ENCODE data around the gene COX4I1. TPM values are rescaled to one million over a fixed set of nuclear protein-coding genes. Genes with fewer than 3 reads are reported as not detected.

Gene COX4I1
- total RNA-seq, 1 donor from 2014 or later: 349 TPM

- DNase-seq (ENCODE audit: low read depth): no peak
Observed at GRCh38 chr16:85840801-85841200, 41.3 kb downstream of the COX4I1 start.

GRCh38 chr16:85842435-85842834 lies 42.9 kb downstream of the COX4I1 start:
- no peak for DNase-seq (ENCODE audit: low read depth)

GRCh38 chr16:85842848-85843247 lies 43.4 kb downstream of the COX4I1 start:
- DNase-seq (ENCODE audit: low read depth): no peak

GRCh38 chr16:85843471-85844168 lies 44.1 kb downstream of the COX4I1 start:
- DNase-seq (ENCODE audit: low read depth): no peak

- DNase-seq (ENCODE audit: low read depth): no peak
Observed at GRCh38 chr16:85844169-85844481, 44.6 kb downstream of the COX4I1 start.

- DNase-seq (ENCODE audit: low read depth): no peak
Observed at GRCh38 chr16:85844786-85845185, 45.3 kb downstream of the COX4I1 start.

GRCh38 chr16:85845266-85845665 lies 45.8 kb downstream of the COX4I1 start:
- no peak for DNase-seq (ENCODE audit: low read depth)

- no peak for DNase-seq (ENCODE audit: low read depth)
Observed at GRCh38 chr16:85846461-85846860, 47.0 kb downstream of the COX4I1 start.

GRCh38 chr16:85847036-85847435 lies 47.5 kb downstream of the COX4I1 start:
- DNase-seq (ENCODE audit: low read depth): no peak

GRCh38 chr16:85847681-85848601 lies 48.4 kb downstream of the COX4I1 start:
- DNase-seq (ENCODE audit: low read depth): no peak

- DNase-seq (ENCODE audit: low read depth): no peak
Observed at GRCh38 chr16:85848986-85849385, 49.5 kb downstream of the COX4I1 start.

- no peak for DNase-seq (ENCODE audit: low read depth)
Observed at GRCh38 chr16:85849388-85849787, 49.9 kb downstream of the COX4I1 start.

- no peak for DNase-seq (ENCODE audit: low read depth)
Observed at GRCh38 chr16:85850344-85850880, 50.9 kb downstream of the COX4I1 start.

- no peak for DNase-seq (ENCODE audit: low read depth)
Observed at GRCh38 chr16:85851034-85851785, 51.7 kb downstream of the COX4I1 start.

GRCh38 chr16:85853547-85854545 lies 54.4 kb downstream of the COX4I1 start:
- no peak for DNase-seq (ENCODE audit: low read depth)

- DNase-seq (ENCODE audit: low read depth): no peak
Observed at GRCh38 chr16:85854935-85855334, 55.4 kb downstream of the COX4I1 start.

GRCh38 chr16:85856079-85856478 lies 56.6 kb downstream of the COX4I1 start:
- DNase-seq (ENCODE audit: low read depth): no peak

- no peak for DNase-seq (ENCODE audit: low read depth)
Observed at GRCh38 chr16:85856585-85856984, 57.1 kb downstream of the COX4I1 start.

Data from renal cortical epithelial cell (primary cell).